WTC11 (cell line): ENCODE results near the gene EI24. TPM values are rescaled to one million over a fixed set of nuclear protein-coding genes. Genes with fewer than 3 reads are reported as not detected.

ENCODE experiments used
- ARID4B ChIP-seq: sonication (generic); formaldehyde crosslinking; IDR thresholded peaks from 2 replicates; pipeline ENCODE4 v1.8.0; 2023; ENCODE audit warnings: missing genetic modification reagents, mild to moderate bottlenecking, borderline replicate concordance
- ATF3 ChIP-seq: sonication (generic); formaldehyde crosslinking; conservative IDR thresholded peaks from 2 replicates; pipeline ENCODE4 v1.8.1; 2022; ENCODE audit warnings: mild to moderate bottlenecking, missing genetic modification reagents
- CREB1 ChIP-seq: sonication (generic); formaldehyde crosslinking; IDR thresholded peaks from 2 replicates; pipeline ENCODE4 v1.8.0; 2023; ENCODE audit warnings: mild to moderate bottlenecking, missing genetic modification reagents
- E2F5 ChIP-seq: sonication (generic); formaldehyde crosslinking; IDR thresholded peaks from 2 replicates; pipeline ENCODE4 v1.8.1; 2022; ENCODE audit warnings: mild to moderate bottlenecking, moderate library complexity, missing genetic modification reagents
- FOXK1 ChIP-seq: sonication (generic); formaldehyde crosslinking; IDR thresholded peaks from 2 replicates; pipeline ENCODE4 v1.8.0; 2022; ENCODE audit warnings: mild to moderate bottlenecking, moderate library complexity, missing genetic modification reagents
- FOXP4 ChIP-seq: sonication (generic); formaldehyde crosslinking; IDR thresholded peaks from 2 replicates; pipeline ENCODE4 v1.8.0; 2022; ENCODE audit warnings: mild to moderate bottlenecking, missing genetic modification reagents
- GTF2I ChIP-seq: fragments of 250-450 bp; sonication (Bioruptor Pico); conservative IDR thresholded peaks from 2 replicates; pipeline ENCODE4 v1.4.0; 2021; ENCODE audit warnings: mild to moderate bottlenecking
- IRF1 ChIP-seq: sonication (generic); formaldehyde crosslinking; IDR thresholded peaks from 2 replicates; pipeline ENCODE4 v1.8.0; 2023; ENCODE audit warnings: missing genetic modification reagents
- IRF2 ChIP-seq: sonication (generic); formaldehyde crosslinking; IDR thresholded peaks from 2 replicates; pipeline ENCODE4 v1.8.0; 2022; ENCODE audit warnings: low read depth, missing genetic modification reagents, borderline replicate concordance
- KAT7 ChIP-seq: sonication (generic); formaldehyde crosslinking; IDR thresholded peaks from 2 replicates; pipeline ENCODE4 v1.8.1; 2023; ENCODE audit warnings: missing genetic modification reagents, mild to moderate bottlenecking, borderline replicate concordance
- MLX ChIP-seq: sonication (generic); formaldehyde crosslinking; IDR thresholded peaks from 2 replicates; pipeline ENCODE4 v1.8.1; 2023; ENCODE audit warnings: mild to moderate bottlenecking, missing genetic modification reagents, moderate library complexity
- NFYB ChIP-seq: sonication (generic); formaldehyde crosslinking; conservative IDR thresholded peaks from 2 replicates; pipeline ENCODE4 v1.8.0; 2022; ENCODE audit warnings: low read depth, missing genetic modification reagents
- NR1H2 ChIP-seq: sonication (generic); formaldehyde crosslinking; IDR thresholded peaks from 2 replicates; pipeline ENCODE4 v1.9.0; 2021; ENCODE audit warnings: mild to moderate bottlenecking, moderate library complexity, missing genetic modification reagents
- PRDM15 ChIP-seq: sonication (generic); formaldehyde crosslinking; IDR thresholded peaks from 2 replicates; pipeline ENCODE4 v1.8.0; 2022; ENCODE audit warnings: missing genetic modification reagents
- PREB ChIP-seq: sonication (generic); formaldehyde crosslinking; IDR thresholded peaks from 2 replicates; pipeline ENCODE4 v1.8.1; 2022; ENCODE audit warnings: mild to moderate bottlenecking, missing genetic modification reagents, moderate library complexity, borderline replicate concordance
- SMAD4 ChIP-seq: sonication (generic); formaldehyde crosslinking; IDR thresholded peaks from 2 replicates; pipeline ENCODE4 v1.8.0; 2022; ENCODE audit warnings: mild to moderate bottlenecking, missing genetic modification reagents
- TP53 ChIP-seq: sonication (generic); formaldehyde crosslinking; IDR thresholded peaks from 2 replicates; pipeline ENCODE4 v1.8.1; 2023; ENCODE audit warnings: mild to moderate bottlenecking, missing genetic modification reagents
- USF2 ChIP-seq: sonication (generic); formaldehyde crosslinking; IDR thresholded peaks from 2 replicates; pipeline ENCODE4 v1.8.1; 2023; ENCODE audit warnings: mild to moderate bottlenecking, missing genetic modification reagents, moderate library complexity
- ZBTB21 ChIP-seq: sonication (generic); formaldehyde crosslinking; IDR thresholded peaks from 2 replicates; pipeline ENCODE4 v1.8.1; 2023; ENCODE audit warnings: mild to moderate bottlenecking, missing genetic modification reagents, borderline replicate concordance
- ZNF138 ChIP-seq: sonication (generic); formaldehyde crosslinking; conservative IDR thresholded peaks from 2 replicates; pipeline ENCODE4 v1.8.1; 2022; ENCODE audit warnings: mild to moderate bottlenecking, moderate library complexity, missing genetic modification reagents
- ZNF219 ChIP-seq: sonication (generic); formaldehyde crosslinking; IDR thresholded peaks from 2 replicates; pipeline ENCODE4 v1.8.0; 2023; ENCODE audit warnings: missing genetic modification reagents, mild to moderate bottlenecking, borderline replicate concordance
- ZNF232 ChIP-seq: sonication (generic); formaldehyde crosslinking; IDR thresholded peaks from 2 replicates; pipeline ENCODE4 v1.8.0; 2022; ENCODE audit warnings: mild to moderate bottlenecking, missing genetic modification reagents
- ZNF396 ChIP-seq: fragments of 250-450 bp; sonication (Bioruptor Pico); IDR thresholded peaks from 2 replicates; pipeline ENCODE4 v1.8.0; 2021; ENCODE audit warnings: mild to moderate bottlenecking, moderate library complexity, borderline replicate concordance
- total RNA-seq: library from RNA; stranded (reverse); gene quantifications from 3 replicates; pipeline ENCODE4 v1.2.3, GENCODE V29; 2021

The EI24 gene
- total RNA-seq, 1 experiment from 2014 or later = 120 TPM

- TF ChIP-seq FOXP4 (CRISPR knock-in tag) (peak; percentile 78; the same call in 1 of the 2 replicates), ZNF396 (CRISPR knock-in tag) (no peak), E2F5 (CRISPR knock-in tag) (peak; percentile 100), ZNF219 (CRISPR knock-in tag) (0 out of 2 replicates have a peak, but pooled peaks have one; percentile 82), FOXK1 (CRISPR knock-in tag) (peak; percentile 94), PRDM15 (CRISPR knock-in tag) (no peak), GTF2I (no peak), MLX (peak; percentile 87), USF2 (CRISPR knock-in tag) (peak; percentile 37; the same call in 1 of the 2 replicates), PREB (0 out of 2 replicates have a peak, but pooled peaks have one; percentile 31), TP53 (peak; percentile 83), ZBTB21 (CRISPR knock-in tag) (peak; percentile 95; the same call in 1 of the 2 replicates), ARID4B (CRISPR knock-in tag) (peak; percentile 95), KAT7 (CRISPR knock-in tag) (no peak), ZNF232 (CRISPR knock-in tag) (peak; percentile 85; the same call in 1 of the 2 replicates), ZNF138 (CRISPR knock-in tag) (peak; percentile 88; the same call in 1 of the 2 replicates), NFYB (peak; percentile 40; the same call in 1 of the 2 replicates), CREB1 (CRISPR knock-in tag) (peak; percentile 80), ATF3 (CRISPR knock-in tag) (no peak), IRF1 (CRISPR knock-in tag) (0 out of 2 replicates have a peak, but pooled peaks have one; percentile 32), SMAD4 (CRISPR knock-in tag) (peak; percentile 36; the same call in 1 of the 2 replicates), NR1H2 (no peak), IRF2 (peak; percentile 87)
Observed at GRCh38 chr11:125625630-125626287, 56.5 kb downstream of the EI24 start (continued).
